Posterior vena cava (tissue), 2 donors: ENCODE measurements around the gene PNKD. TPM values are rescaled to one million over a fixed set of nuclear protein-coding genes. Genes with fewer than 3 reads are reported as not detected.
A peak's percentile ranks its signal among the peaks of the same experiment; 100 is the strongest.

Experiments
- DNase-seq: peaks from one replicate; pipeline ENCODE4 v3.0.0-alpha.2; 2020; ENCODE audit warnings: low spot score
- intact Hi-C, 2 donors: fragments of 100-400 bp; cut with DNase I; formaldehyde crosslinking; loops; one replicate each; pipeline versions ENCODE4 v1.14.1 to v1.14.2; 2022 to 2023
- long read RNA-seq, 2 donors: library from polyadenylated mRNA; unstranded; transcript quantifications; one replicate each; pipeline ENCODE4 v2.0.0, GENCODE V29; 2020 to 2021
- total RNA-seq, 2 donors: library from RNA; stranded (reverse); fragmentation: NEBNext Ultra II Directional; extraction: Animal tissue kit (Norgen Biotek cat#: 25700); gene quantifications; one replicate each; pipeline ENCODE4 v1.2.1, GENCODE V29; 2021
- donor health status: DM: yes; HTN: yes; CAD: no.
- donor health status: DM: yes; HTN: yes; CAD: no.

Gene PNKD
- 10 to 100 TPM; 29.8 to 45.3 TPM for total RNA-seq
- long read RNA-seq, donor 1, transcript PNKD-201 (3 exons, 758 nt), result major isoform, 18 of 24 reads
- long read RNA-seq, donor 1, partial matches to known transcripts, result 0 of 24 reads
- long read RNA-seq, donor 1, other reads (novel, unspliced or antisense), result 3 of 24 reads
- long read RNA-seq, donor 2, transcript PNKD-201 (3 exons, 758 nt), result major isoform, 11 of 18 reads
- long read RNA-seq, donor 2, partial matches to known transcripts, result 2 of 18 reads
- long read RNA-seq, donor 2, other reads (novel, unspliced or antisense), result 4 of 18 reads

- intact Hi-C loops, result loop anchor here in 1 of 2 donors (5.0 kb wide), 1 partner anchor 127 kb away; the partner anchor contains the start of gene CTDSP1
- DNase-seq, result peak; percentile 100
These were observed at the start of gene PNKD, which contains the start of gene AAMP for GRCh38 chr2:218269900-218270720. Gene PNKD (plus strand): TSS chr2:218270519. CDS start chr2:218270536, 17 bp downstream. Gene AAMP (minus strand): TSS chr2:218270137. CDS start chr2:218270086, 51 bp downstream.

- DNase-seq, result no peak
- intact Hi-C loops, result no loop called here
These were observed 49.3 kb upstream of the PNKD start for GRCh38 chr2:218221000-218221399.

GRCh38 chr2:218223046-218223445 lies 47.3 kb upstream of the PNKD start:
- no peak for DNase-seq
- intact Hi-C loops, result no loop called here

DNA sequence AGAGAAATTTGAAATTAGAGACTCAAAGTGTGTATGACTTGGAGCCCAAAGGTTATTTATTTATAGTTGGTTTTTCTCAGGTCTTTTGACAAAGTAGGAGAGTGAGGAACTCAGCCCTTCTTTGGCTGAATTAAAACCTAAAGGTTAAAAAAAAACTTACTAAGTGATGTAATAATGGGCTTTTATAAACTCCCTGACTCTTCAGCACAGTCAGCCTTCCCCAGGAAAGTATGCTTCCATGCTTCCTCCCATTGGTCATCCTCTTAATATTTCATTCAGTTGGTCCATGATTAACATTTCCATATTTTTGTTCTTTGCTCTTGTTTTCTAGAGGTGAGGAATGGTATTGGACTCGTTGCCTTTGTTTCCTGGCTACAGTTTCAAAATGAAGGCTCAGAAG lies 46.1 kb upstream of the PNKD start:
- intact Hi-C loops, result no loop called here
- no peak for DNase-seq

DNA sequence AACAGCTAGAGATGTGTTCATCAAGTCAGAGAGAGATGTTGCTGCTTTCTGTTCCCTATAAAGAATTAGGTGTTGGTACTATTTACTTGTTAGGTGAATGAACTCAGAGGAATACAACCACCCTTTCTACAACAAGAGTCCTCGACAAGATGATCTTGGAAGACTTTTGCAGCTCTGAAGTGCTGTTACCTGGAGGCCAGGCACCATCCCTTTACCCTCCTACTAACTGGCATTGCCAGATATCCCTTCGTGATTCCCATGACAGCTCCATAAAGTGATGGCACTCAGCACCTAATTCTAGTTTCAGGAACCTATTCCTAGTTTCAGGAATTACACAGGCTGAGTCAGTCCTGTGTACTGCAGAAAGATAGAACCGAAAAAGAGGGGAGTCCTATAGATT lies 43.4 kb upstream of the PNKD start:
- no peak for DNase-seq
- intact Hi-C loops, result no loop called here

DNA sequence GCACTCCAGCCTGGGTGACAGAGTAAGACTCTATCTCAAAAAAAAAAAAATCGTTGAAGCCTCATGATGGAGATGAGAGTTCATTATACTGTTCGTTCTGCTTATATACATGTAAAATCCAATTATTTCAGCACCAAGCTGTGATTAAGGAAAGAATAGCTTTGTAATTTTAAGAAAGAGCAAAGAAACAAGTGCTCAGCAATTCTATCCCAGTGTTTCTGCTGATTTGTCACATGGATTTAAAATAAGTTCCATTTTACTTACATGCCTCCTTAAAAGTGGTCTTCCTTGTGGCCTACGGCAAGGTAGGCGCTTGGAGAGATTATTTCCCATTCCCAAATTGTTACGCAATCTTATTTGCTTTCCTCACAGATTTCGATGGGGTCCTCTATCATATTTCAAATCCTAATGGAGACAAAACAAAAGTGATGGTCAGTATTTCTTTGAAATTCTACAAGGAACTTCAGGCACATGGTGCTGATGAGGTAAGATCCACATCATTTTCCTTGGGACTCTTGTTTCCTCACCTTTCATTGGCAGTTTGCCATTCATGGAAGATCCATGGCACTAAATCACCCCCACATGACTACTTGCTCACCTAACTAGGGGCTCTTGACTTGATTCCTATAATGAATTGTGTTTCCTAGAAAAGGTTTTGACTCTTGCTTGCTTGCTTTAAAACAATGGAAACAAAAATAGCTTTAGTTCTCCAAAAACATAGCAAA lies 41.8 kb upstream of the PNKD start:
- intact Hi-C loops, result no loop called here
- DNase-seq, result no peak

DNA sequence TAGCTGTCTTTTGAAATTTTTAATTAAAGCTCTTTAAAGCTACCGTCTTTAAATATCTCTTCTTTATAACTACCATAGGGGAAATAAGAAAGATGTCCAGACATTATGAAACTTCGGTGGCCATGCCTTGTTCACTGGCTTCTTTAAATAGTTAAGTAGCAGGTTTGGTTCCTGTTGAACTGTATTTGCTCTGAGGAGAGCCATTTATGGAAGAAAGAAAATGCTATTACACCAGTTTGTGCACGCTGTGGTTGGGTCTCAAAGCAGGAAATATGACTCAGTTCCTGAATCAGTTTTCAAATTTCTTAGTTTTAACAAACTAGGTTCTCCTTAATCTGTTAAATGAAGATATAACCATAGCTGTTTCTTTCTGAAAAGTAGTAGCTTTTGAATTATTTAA lies 41.1 kb upstream of the PNKD start:
- intact Hi-C loops, result no loop called here
- DNase-seq, result no peak

GRCh38 chr2:218229851-218230250 lies 40.5 kb upstream of the PNKD start:
- DNase-seq, result no peak
- intact Hi-C loops, result no loop called here

GRCh38 chr2:218230882-218231281 lies 39.4 kb upstream of the PNKD start:
- intact Hi-C loops, result no loop called here
- no peak for DNase-seq

DNA sequence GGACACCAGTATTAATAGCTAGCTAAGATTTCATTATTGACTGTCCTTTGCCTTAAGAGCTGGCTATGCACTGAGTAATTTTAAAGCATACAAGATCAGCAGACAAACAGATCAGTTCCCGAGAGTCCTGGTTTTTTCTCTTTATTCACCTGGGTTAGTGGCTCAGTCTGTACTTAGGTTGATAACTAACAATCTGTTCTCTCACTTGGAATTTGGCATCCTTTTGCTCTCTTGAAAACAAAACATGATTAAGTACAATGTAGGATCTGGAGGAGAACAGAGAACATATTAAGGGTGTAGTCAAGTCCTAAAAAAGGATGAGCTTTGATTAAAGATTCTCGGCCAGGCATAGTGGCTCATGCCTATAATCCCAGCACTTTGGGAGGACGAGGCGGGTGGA lies 36.8 kb upstream of the PNKD start:
- intact Hi-C loops, result no loop called here
- no peak for DNase-seq

GRCh38 chr2:218234521-218234920 lies 35.8 kb upstream of the PNKD start:
- DNase-seq, result no peak
- intact Hi-C loops, result no loop called here

DNA sequence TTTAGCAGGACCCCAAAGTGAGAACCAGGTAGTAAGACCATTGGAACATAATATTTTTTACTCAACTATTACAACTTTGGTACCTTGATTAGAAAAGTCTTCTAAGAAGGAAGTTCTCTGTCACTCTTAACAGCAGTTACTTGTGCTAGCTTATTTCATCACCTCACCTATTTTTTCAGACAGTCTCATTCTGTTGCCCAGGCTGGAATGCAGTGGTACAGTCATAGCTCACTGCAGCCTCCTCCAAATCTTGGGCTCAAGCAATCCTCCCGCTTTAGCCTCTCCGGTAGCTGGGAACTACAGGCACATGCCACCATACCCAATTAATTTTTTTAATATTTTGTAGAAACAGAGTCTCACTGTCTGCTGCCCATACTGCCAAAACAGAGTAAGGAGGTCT lies 35.3 kb upstream of the PNKD start:
- DNase-seq, result no peak

GRCh38 chr2:218236829-218237228 lies 33.5 kb upstream of the PNKD start:
- intact Hi-C loops, result no loop called here
- no peak for DNase-seq

More for the DNA sequence above, 35.3 kb upstream of the PNKD start:
- intact Hi-C loops, result no loop called here

DNA sequence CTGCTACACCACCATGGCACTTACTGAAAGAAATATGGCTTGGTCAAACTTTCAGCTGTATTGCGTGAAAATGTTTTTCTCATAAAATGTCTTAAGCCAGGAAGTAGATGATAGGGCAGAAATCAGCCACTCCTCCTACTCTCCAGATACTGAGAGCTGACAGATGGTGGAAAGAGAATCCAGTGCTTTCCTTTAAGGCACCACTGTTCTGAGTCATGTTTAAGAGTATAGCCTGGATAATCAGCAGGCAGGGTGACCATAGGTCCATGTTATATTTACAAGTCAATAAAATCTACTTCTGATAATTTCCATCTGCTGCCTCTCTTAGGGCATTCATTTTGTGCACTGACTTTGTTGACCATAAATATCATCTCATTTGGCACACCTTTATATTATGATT lies 31.4 kb upstream of the PNKD start:
- intact Hi-C loops, result no loop called here

DNA sequence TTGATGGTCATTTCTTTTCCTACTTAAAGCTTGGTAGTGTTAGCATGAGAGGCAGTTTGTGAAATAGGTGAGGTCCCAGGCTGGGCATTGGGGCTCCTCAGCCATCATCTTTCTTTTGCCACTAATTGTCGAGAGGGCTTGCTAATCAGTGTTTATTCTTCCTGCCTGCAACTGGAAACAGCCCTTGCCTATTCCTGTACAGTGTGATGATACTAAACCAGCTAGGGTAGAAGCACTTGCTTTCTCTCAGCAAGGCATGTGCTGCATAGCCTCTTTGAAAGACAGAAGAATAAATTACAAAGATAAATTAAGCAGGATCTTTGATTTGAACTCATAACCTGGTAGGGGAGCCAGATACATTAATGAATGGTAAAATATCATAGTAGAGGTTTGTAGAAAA lies 26.1 kb upstream of the PNKD start:
- intact Hi-C loops, result no loop called here

More for the DNA sequence above, 31.4 kb upstream of the PNKD start:
- no peak for DNase-seq

DNA sequence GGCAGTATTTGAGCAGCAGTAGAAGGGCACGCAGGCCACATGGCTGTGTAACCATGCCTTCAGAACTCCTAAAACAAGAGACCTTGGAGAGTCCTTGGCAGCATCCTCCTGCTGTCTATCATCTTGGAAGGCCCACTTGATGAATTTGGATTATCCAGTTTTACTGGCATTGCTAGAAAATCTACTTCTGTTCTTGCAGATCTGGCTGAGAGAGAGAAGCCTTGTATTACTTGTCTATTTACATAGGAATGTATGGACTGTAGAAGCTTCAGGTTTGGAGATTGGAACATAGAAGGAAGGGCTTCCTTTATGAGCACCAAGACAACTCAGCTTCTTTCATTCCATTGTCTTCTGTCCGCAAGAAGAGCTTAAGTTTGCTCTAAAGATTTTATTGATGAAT lies 25.7 kb upstream of the PNKD start:
- DNase-seq, result no peak
- intact Hi-C loops, result no loop called here

More for the DNA sequence above, 26.1 kb upstream of the PNKD start:
- no peak for DNase-seq

GRCh38 chr2:218245214-218245613 lies 25.1 kb upstream of the PNKD start:
- intact Hi-C loops, result no loop called here
- no peak for DNase-seq

GRCh38 chr2:218249691-218250090 lies 20.6 kb upstream of the PNKD start:
- DNase-seq, result no peak
- intact Hi-C loops, result no loop called here

GRCh38 chr2:218252509-218253231 lies 17.6 kb upstream of the PNKD start:
- intact Hi-C loops, result no loop called here
- no peak for DNase-seq
